HepG2 (cell line): ENCODE results near the gene GCN1. TPM values are rescaled to one million over a fixed set of nuclear protein-coding genes. Genes with fewer than 3 reads are reported as not detected.

Source experiments
- ATAC-seq: fragments of 200-7000 bp; cut with Tn5 transposase; 3 replicates; pipeline ENCODE4 v1.9.1; 2020; ENCODE audit warnings: mild to moderate bottlenecking, moderate library complexity
- BruUV-seq: library from RNA; stranded (reverse); fragments of 400-500 nt; replicated peaks from 2 replicates; lab custom pipeline; 2021; lab: Mats Ljungman, UMichigan
- CTCF ChIA-PET: fragments of 300-600 bp; formaldehyde crosslinking; extraction: SDS; loops from one replicate; lab custom pipeline; 2021; ENCODE audit warnings: low total read pairs, inconsistent platforms, low intra/inter-chr PET ratio; lab: Yijun Ruan, JAX
- POLR2A ChIA-PET: fragments of 350-600 bp; sonication (Branson Sonifier 250); formaldehyde crosslinking; loops from one replicate; lab custom pipeline; 2020; ENCODE audit warnings: antibody characterized with exemption, inconsistent platforms; lab: Yijun Ruan, JAX
- DNase-seq: peaks from one replicate; pipeline ENCODE4 v3.0.0-alpha.2; 2015; ENCODE audit warnings: low spot score
- FAIRE-seq: peaks from 3 replicates; lab custom pipeline; 2011; peaks lifted over from hg19 to GRCh38; lab: Jason Lieb, UNC
- H2AFZ ChIP-seq: one replicate; pipeline ENCODE4 v1.6.1; 2011; ENCODE audit warnings: low read length, inconsistent platforms
- H3K27ac ChIP-seq: fragments of 300-600 bp; 3 replicates; pipeline ENCODE4 v1.8.0; 2011; ENCODE audit warnings: mixed run types, mild to moderate bottlenecking, mixed read lengths, low read length, inconsistent platforms; ENCODE audit not compliant: insufficient read depth; ENCODE audit errors: extremely low read length
- H3K27me3 ChIP-seq, 2 experiments: fragments of 200-600 bp in 1 of 2; 2 replicates in 1 of 2; 3 replicates in 1 of 2; pipeline versions ENCODE4 v1.6.0 to v1.8.0; 2011; ENCODE audit warnings: low read length in 2 of 2, mild to moderate bottlenecking in 2 of 2, moderate library complexity in 2 of 2, inconsistent platforms in 1 of 2; ENCODE audit not compliant: insufficient read depth in 2 of 2, control insufficient read depth in 1 of 2
- H3K36me3 ChIP-seq, 2 experiments: fragments of 200-600 bp in 1 of 2; replicated peaks in 1 of 2; 2 replicates in 1 of 2; 3 replicates in 1 of 2; pipeline versions ENCODE4 v1.5.1 to v1.8.0; 2011; ENCODE audit warnings: low read length in 2 of 2, inconsistent platforms in 1 of 2; ENCODE audit not compliant: insufficient read depth in 2 of 2, control insufficient read depth in 1 of 2
- H3K4me1 ChIP-seq: 2 replicates; pipeline ENCODE4 v1.5.1; 2012; ENCODE audit warnings: low read length, inconsistent platforms; ENCODE audit not compliant: insufficient read depth
- H3K4me2 ChIP-seq: 2 replicates; pipeline ENCODE4 v1.6.0; 2011; ENCODE audit warnings: low read depth, low read length, inconsistent platforms
- H3K4me3 ChIP-seq, 3 experiments: fragments of 200-600 bp in 1 of 3; sonication (generic), shearing (Covaris generic) in 1 of 3; replicated peaks in 1 of 3; 2 replicates each; pipeline ENCODE4 v1.5.1; 2011 to 2016; ENCODE audit warnings: low read length in 3 of 3, inconsistent platforms in 2 of 3, low read depth in 2 of 3, mild to moderate bottlenecking in 2 of 3, control low read depth in 1 of 3, mixed read lengths in 1 of 3; ENCODE audit not compliant: insufficient read depth in 1 of 3
- H3K79me2 ChIP-seq: one replicate; pipeline ENCODE4 v1.6.1; 2011; ENCODE audit warnings: low read length, inconsistent platforms; ENCODE audit not compliant: insufficient read depth
- H3K9ac ChIP-seq: 2 replicates; pipeline ENCODE4 v1.6.0; 2011; ENCODE audit warnings: mild to moderate bottlenecking, low read depth, low read length, inconsistent platforms; ENCODE audit not compliant: insufficient read depth
- H3K9me3 ChIP-seq: 2 replicates; pipeline ENCODE4 v1.5.1; 2012; ENCODE audit warnings: mild to moderate bottlenecking, low read length
- H4K20me1 ChIP-seq: 2 replicates; pipeline ENCODE4 v1.6.0; 2011; ENCODE audit warnings: inconsistent platforms, mild to moderate bottlenecking, low read length, moderate library complexity; ENCODE audit not compliant: insufficient read depth
- ARID3A ChIP-seq: IDR thresholded peaks from 2 replicates; pipeline ENCODE4 v1.6.1; 2012; ENCODE audit warnings: low read depth, low read length, improper control_type of control experiment
- ATF7 ChIP-seq, 2 experiments: fragments of 450-650 bp in 1 of 2; sonication (generic) in 1 of 2; formaldehyde crosslinking in 1 of 2; IDR thresholded peaks; 2 replicates each; pipeline versions ENCODE4 v1.4.0 to v1.6.1; 2016 to 2020; ENCODE audit warnings: antibody characterized with exemption in 1 of 2, mild to moderate bottlenecking in 1 of 2, missing genetic modification reagents in 1 of 2
- CSRNP1 ChIP-seq: sonication (generic); formaldehyde crosslinking; IDR thresholded peaks from 2 replicates; pipeline ENCODE4 v1.8.1; 2023; ENCODE audit warnings: mild to moderate bottlenecking, missing genetic modification reagents
- DNMT3B ChIP-seq: conservative IDR thresholded peaks from 2 replicates; pipeline ENCODE4 v1.6.1; 2016; ENCODE audit warnings: missing biosample characterization, control low read depth
- GLI4 ChIP-seq: sonication (generic); formaldehyde crosslinking; IDR thresholded peaks from 2 replicates; pipeline ENCODE4 v1.5.1; 2020; ENCODE audit warnings: missing genetic modification reagents, mild to moderate bottlenecking, moderate library complexity, borderline replicate concordance
- JUNB ChIP-seq: sonication (generic); formaldehyde crosslinking; IDR thresholded peaks from 2 replicates; pipeline ENCODE4 v1.8.0; 2022; ENCODE audit warnings: missing genetic modification reagents, mild to moderate bottlenecking, borderline replicate concordance
- NR2F2 ChIP-seq: IDR thresholded peaks from 2 replicates; pipeline ENCODE4 v1.6.1; 2012; ENCODE audit warnings: low read depth, inconsistent platforms, borderline replicate concordance
- PTBP1 ChIP-seq: fragments of 200-400 bp; formaldehyde crosslinking; IDR thresholded peaks from 2 replicates; pipeline ENCODE4 v1.6.1; 2018; ENCODE audit warnings: low read length, low read depth; ENCODE audit not compliant: poor library complexity, severe bottlenecking
- TRIM22 ChIP-seq: fragments of 450-650 bp; IDR thresholded peaks from 2 replicates; pipeline ENCODE4 v1.6.1; 2017
- ZNF549 ChIP-seq: sonication (generic); formaldehyde crosslinking; IDR thresholded peaks from 2 replicates; pipeline ENCODE4 v1.5.0; 2020; ENCODE audit warnings: missing genetic modification reagents
- ZNF878 ChIP-seq: sonication (generic); formaldehyde crosslinking; IDR thresholded peaks from 2 replicates; pipeline ENCODE4 v1.8.1; 2023; ENCODE audit warnings: mild to moderate bottlenecking, missing genetic modification reagents, moderate library complexity
- WGBS: methylation state at CpG from one replicate; pipeline ENCODE4 v1.1.6; 2017; ENCODE audit warnings: low lambda C conversion rate; 5-methylcytosine and 5-hydroxymethylcytosine counted together
- in situ Hi-C: cut with HindIII; loops from 2 replicates; pipeline ENCODE4 v1.10.0; 2017; ENCODE audit warnings: low pct_unique_long_range_greater_than_20kb; ENCODE audit not compliant: extremely low pct_ligation_motif_present
- intact Hi-C: fragments of 100-400 bp; cut with micrococcal nuclease; formaldehyde crosslinking; loops from one replicate; pipeline ENCODE4 v1.10.0; 2022; ENCODE audit not compliant: unreplicated experiment
- polyA plus RNA-seq, 8 experiments: library from polyadenylated mRNA; depleted of rRNA in 3 of 8; stranded (reverse) in 7 of 8; unstranded in 1 of 8; fragments of >200 nt; fragmentation: Illumina TruSeq in 4 of 8; extraction: Trizol in 4 of 8; gene quantifications; 2 replicates each; pipeline versions ENCODE4 v1.2.1 to v1.2.3, GENCODE V29; 2011 to 2016; ENCODE audit warnings: low read depth in 4 of 8, missing spikeins in 1 of 8, mixed read lengths in 1 of 8; ENCODE audit not compliant: insufficient read depth in 1 of 8
- total RNA-seq, 5 experiments: library from RNA; depleted of rRNA; stranded (reverse); fragments of >200 nt; fragmentation: Illumina TruSeq; extraction: Trizol; gene quantifications; 2 replicates each; pipeline ENCODE4 v1.2.3, GENCODE V29; 2016; ENCODE audit warnings: low read depth in 1 of 5

The GCN1 gene
- total and polyA plus RNA-seq, 2 of the 13 experiments (the other 11 are each of a cell fraction or from before 2014, with no cell fraction given), result 58.2 to 83.0 TPM

GRCh38 chr12:120196363-120196762, 1.8 kb upstream of the GCN1 start:
- DNase-seq, result no peak
- BruUV-seq, result no TSS peak
- intact Hi-C loops, result no loop called here
- no peak for ATAC-seq
- CTCF ChIA-PET, result no interaction called here
- H3K4me2 ChIP-seq, result peak overlapping the region; percentile 96; the same call in 1 of the 2 replicates
- H3K36me3 ChIP-seq, result peaks cover 6 to 44% of the 10 kb centered on the region in 2 experiments
- H3K27me3 ChIP-seq, result no peaks in the 10 kb centered on the region; a peak in 1 of 5 replicates
- POLR2A ChIA-PET, result interaction anchor here (0.8 to 7.9 kb wide), 7 partner anchors 12 to 95 kb away, joined by 3 to 115 read pairs (median 9); partner anchors contain the start of genes RAB35 and RNU4-2
- no peaks in the 10 kb centered on the region for H3K9me3 ChIP-seq
- peak overlapping the region; percentile 94 for H3K27ac ChIP-seq
- peaks cover 67% of the 10 kb centered on the region for H3K79me2 ChIP-seq
- peaks cover 38% of the 10 kb centered on the region for H4K20me1 ChIP-seq
- no peak overlapping the region for H3K9ac ChIP-seq
- no peak for FAIRE-seq
- no peak overlapping the region for H3K4me3 ChIP-seq
- in situ Hi-C loops, result no loop called here
- TF ChIP-seq PTBP1, result no peak
- TF ChIP-seq ARID3A, result no peak
- 0 out of 2 replicates have a peak, but pooled peaks have one; percentile 21 for TF ChIP-seq ZNF878
- no peak for TF ChIP-seq GLI4 (CRISPR knock-in tag)
- TF ChIP-seq CSRNP1, result no peak
- TF ChIP-seq DNMT3B (CRISPR knock-in tag), result 0 out of 2 replicates have a peak, but pooled peaks have one; percentile 30
- TF ChIP-seq NR2F2, result no peak
- no peak for TF ChIP-seq ZNF549 (CRISPR knock-in tag)
- no peak for TF ChIP-seq TRIM22
- TF ChIP-seq ATF7 (IDR thresholded peaks at IDR 0.05), result no peak
- no peak for TF ChIP-seq ATF7 (CRISPR knock-in tag; IDR thresholded peaks at IDR 0.05)
- TF ChIP-seq JUNB (CRISPR knock-in tag), result no peak
- peaks cover 67% of the 10 kb centered on the region for H3K4me1 ChIP-seq
- H2AFZ ChIP-seq, result no peak overlapping the region
- 81% methylated on average over 1 of the region's 1 CpG for WGBS
